Inflammatory macrophage (primary cell): ENCODE data around the gene CD247.

Source experiments
- DNase-seq, 2 donors: peaks; one replicate each; pipeline ENCODE4 v3.0.0-alpha.2; 2020 to 2022

Gene CD247

GRCh38 chr1:167434306-167434705 lies 84.0 kb downstream of the CD247 start:
- no peak for DNase-seq

GRCh38 chr1:167433884-167434283 lies 84.4 kb downstream of the CD247 start:
- DNase-seq: no peak

GRCh38 chr1:167432780-167433179 lies 85.5 kb downstream of the CD247 start:
- no peak for DNase-seq

GRCh38 chr1:167431909-167432650 lies 86.2 kb downstream of the CD247 start:
- DNase-seq: peak in 1 of 2 donors; percentile 7

- DNase-seq: no peak
Measured at GRCh38 chr1:167431261-167431908, 86.9 kb downstream of the CD247 start.

GRCh38 chr1:167430849-167431242 lies 87.5 kb downstream of the CD247 start:
- DNase-seq: no peak

- no peak for DNase-seq
Measured at GRCh38 chr1:167430134-167430848, 88.0 kb downstream of the CD247 start.

- DNase-seq: no peak
Measured at GRCh38 chr1:167429612-167430011, 88.7 kb downstream of the CD247 start.

- no peak for DNase-seq
Measured at GRCh38 chr1:167428395-167428794, 89.9 kb downstream of the CD247 start.

GRCh38 chr1:167427848-167428247 lies 90.5 kb downstream of the CD247 start:
- DNase-seq: no peak

- no peak for DNase-seq
Measured at GRCh38 chr1:167426716-167427115, 91.6 kb downstream of the CD247 start.

GRCh38 chr1:167425482-167425881 lies 92.8 kb downstream of the CD247 start:
- DNase-seq: no peak

- DNase-seq: no peak
Measured at GRCh38 chr1:167423684-167424619, 94.4 kb downstream of the CD247 start.

- peak; percentile 26 to 33 for DNase-seq
Measured at GRCh38 chr1:167420510-167420909, 97.8 kb downstream of the CD247 start.

- DNase-seq: no peak
Measured at GRCh38 chr1:167419245-167419644, 99.1 kb downstream of the CD247 start.

- DNase-seq: no peak
Measured at GRCh38 chr1:167418391-167418790, 99.9 kb downstream of the CD247 start.

GRCh38 chr1:167416506-167416905 lies 101.8 kb downstream of the CD247 start:
- DNase-seq: peak in 1 of 2 donors; percentile 3

GRCh38 chr1:167413328-167413727 lies 105.0 kb downstream of the CD247 start:
- DNase-seq: no peak

GRCh38 chr1:167412920-167413319 lies 105.4 kb downstream of the CD247 start:
- no peak for DNase-seq

GRCh38 chr1:167412072-167412471 lies 106.3 kb downstream of the CD247 start:
- DNase-seq: no peak

GRCh38 chr1:167409183-167409582 lies 109.1 kb downstream of the CD247 start:
- no peak for DNase-seq

GRCh38 chr1:167408355-167408754 lies 110.0 kb downstream of the CD247 start:
- no peak for DNase-seq

GRCh38 chr1:167404908-167405307 lies 113.4 kb downstream of the CD247 start:
- DNase-seq: no peak
